SKM-1 treated with dmso at 0.1 percent for 144 hours (cell line): Measurements from ENCODE around the gene SERGEF.
"Not testable (repeated sequence)": the region's sequence is repeated elsewhere in the genome, so short reads cannot be mapped to it uniquely, and the experiment has no call there.

Source experiments
- DNase-seq: peaks from one replicate; lab custom pipeline; 2025; ENCODE audit not compliant: unreplicated experiment; lab: John Stamatoyannopoulos, UW

SERGEF gene

GRCh38 chr11:18001191-18001590 lies 11.7 kb downstream of the SERGEF start:
- DNase-seq = no peak

GRCh38 chr11:18000760-18001159 lies 12.1 kb downstream of the SERGEF start:
- no peak for DNase-seq

GRCh38 chr11:18000128-18000527 lies 12.7 kb downstream of the SERGEF start:
- DNase-seq = not testable (repeated sequence)

GRCh38 chr11:17992916-17993315 lies 19.9 kb downstream of the SERGEF start:
- no peak for DNase-seq

GRCh38 chr11:17991783-17992433 lies 20.9 kb downstream of the SERGEF start:
- DNase-seq = peak; percentile 54

- DNase-seq = no peak
Observed at GRCh38 chr11:17989306-17989705, 23.5 kb downstream of the SERGEF start.

GRCh38 chr11:17988465-17988864 lies 24.4 kb downstream of the SERGEF start:
- no peak for DNase-seq

- DNase-seq = no peak
Observed at GRCh38 chr11:17987826-17988225, 25.0 kb downstream of the SERGEF start.

GRCh38 chr11:17986711-17987220 lies 26.1 kb downstream of the SERGEF start:
- no peak for DNase-seq

GRCh38 chr11:17986007-17986710 lies 26.7 kb downstream of the SERGEF start:
- no peak for DNase-seq

- DNase-seq = no peak
Observed at GRCh38 chr11:17985517-17985916, 27.3 kb downstream of the SERGEF start.

GRCh38 chr11:17983569-17983968 lies 29.3 kb downstream of the SERGEF start:
- no peak for DNase-seq

- DNase-seq = peak; percentile 9
Observed at GRCh38 chr11:17979770-17980371, 33.0 kb downstream of the SERGEF start.

GRCh38 chr11:17978553-17979287 lies 34.1 kb downstream of the SERGEF start:
- peak; percentile 13 for DNase-seq

- DNase-seq = no peak
Observed at GRCh38 chr11:17976651-17977050, 36.2 kb downstream of the SERGEF start.

- DNase-seq = no peak
Observed at GRCh38 chr11:17974246-17974645, 38.6 kb downstream of the SERGEF start.

- DNase-seq = no peak
Observed at GRCh38 chr11:17972987-17973386, 39.9 kb downstream of the SERGEF start.

- no peak for DNase-seq
Observed at GRCh38 chr11:17968206-17968605, 44.6 kb downstream of the SERGEF start.

- DNase-seq = no peak
Observed at GRCh38 chr11:17967661-17968060, 45.2 kb downstream of the SERGEF start.

- DNase-seq = no peak
Observed at GRCh38 chr11:17960091-17960490, 52.8 kb downstream of the SERGEF start.

- no peak for DNase-seq
Observed at GRCh38 chr11:17958446-17958845, 54.4 kb downstream of the SERGEF start.
